HUES48 (cell line): Measurements from ENCODE around the gene HSD17B2.
"Not testable (repeated sequence)": the region's sequence is repeated elsewhere in the genome, so short reads cannot be mapped to it uniquely, and the experiment has no call there.

Experiments
- H3K27ac ChIP-seq: one replicate; pipeline ENCODE4 v1.7.0; 2013; ENCODE audit warnings: low read depth, low read length, inconsistent platforms
- H3K27me3 ChIP-seq: 2 replicates; pipeline ENCODE4 v1.6.1; 2013; ENCODE audit warnings: mild to moderate bottlenecking, low read length; ENCODE audit not compliant: control insufficient read depth, insufficient read depth
- H3K36me3 ChIP-seq: 2 replicates; pipeline ENCODE4 v1.6.1; 2013; ENCODE audit warnings: low read length; ENCODE audit not compliant: control insufficient read depth, insufficient read depth
- H3K4me1 ChIP-seq: 2 replicates; pipeline ENCODE4 v1.6.1; 2013; ENCODE audit warnings: mild to moderate bottlenecking, low read length; ENCODE audit not compliant: control insufficient read depth, insufficient read depth
- H3K4me3 ChIP-seq: 2 replicates; pipeline ENCODE4 v1.5.1; 2013; ENCODE audit warnings: mild to moderate bottlenecking, low read depth, low read length
- H3K9ac ChIP-seq: 2 replicates; pipeline ENCODE4 v1.6.1; 2013; ENCODE audit warnings: mild to moderate bottlenecking, low read depth, low read length, moderate library complexity
- H3K9me3 ChIP-seq: 2 replicates; pipeline ENCODE4 v1.6.1; 2013; ENCODE audit warnings: low read length; ENCODE audit not compliant: control insufficient read depth, insufficient read depth

The HSD17B2 gene

GRCh38 chr16:82005027-82005830 is 29.8 kb upstream of the HSD17B2 start:
- Histone ChIP-seq H3K27me3 (no peaks in the 10 kb centered on the region), H3K36me3 (no peaks in the 10 kb centered on the region), H3K9ac (no peak overlapping the region), H3K4me1 (no peaks in the 10 kb centered on the region), H3K27ac (no peak overlapping the region), H3K4me3 (no peak overlapping the region), H3K9me3 (peaks cover 16% of the 10 kb centered on the region)

GRCh38 chr16:82006036-82006435 is 29.0 kb upstream of the HSD17B2 start:
- Histone ChIP-seq H3K4me1 (no peaks in the 10 kb centered on the region), H3K9ac (no peak overlapping the region), H3K36me3 (no peaks in the 10 kb centered on the region), H3K27me3 (no peaks in the 10 kb centered on the region), H3K4me3 (no peak overlapping the region), H3K9me3 (peaks cover 19% of the 10 kb centered on the region), H3K27ac (no peak overlapping the region)

GRCh38 chr16:82007189-82007588 is 27.9 kb upstream of the HSD17B2 start:
- H3K27me3 ChIP-seq, result no peaks in the 10 kb centered on the region
- peaks cover 21% of the 10 kb centered on the region for H3K9me3 ChIP-seq
- no peaks in the 10 kb centered on the region for H3K36me3 ChIP-seq
- H3K4me1 ChIP-seq, result no peaks in the 10 kb centered on the region
- no peak overlapping the region for H3K27ac ChIP-seq
- no peak overlapping the region for H3K4me3 ChIP-seq
- H3K9ac ChIP-seq, result no peak overlapping the region

GRCh38 chr16:82008957-82009592 is 26.0 kb upstream of the HSD17B2 start:
- Histone ChIP-seq H3K9me3 (peaks cover 21% of the 10 kb centered on the region), H3K4me1 (no peaks in the 10 kb centered on the region), H3K27ac (no peak overlapping the region), H3K27me3 (no peaks in the 10 kb centered on the region), H3K36me3 (no peaks in the 10 kb centered on the region), H3K4me3 (no peak overlapping the region), H3K9ac (no peak overlapping the region)

GRCh38 chr16:82009789-82010188 is 25.3 kb upstream of the HSD17B2 start:
- H3K27me3 ChIP-seq, H3K27ac ChIP-seq, H3K4me1 ChIP-seq, H3K9ac ChIP-seq, H3K4me3 ChIP-seq, H3K36me3 ChIP-seq: not testable (repeated sequence)
- peaks cover 21% of the 10 kb centered on the region for H3K9me3 ChIP-seq

- peaks cover 21% of the 10 kb centered on the region for H3K9me3 ChIP-seq
- H3K4me3 ChIP-seq, result no peak overlapping the region
- H3K27me3 ChIP-seq, result no peaks in the 10 kb centered on the region
- H3K4me1 ChIP-seq, result no peaks in the 10 kb centered on the region
- H3K36me3 ChIP-seq, result no peaks in the 10 kb centered on the region
- H3K27ac ChIP-seq, result no peak overlapping the region
- no peak overlapping the region for H3K9ac ChIP-seq
Observed at GRCh38 chr16:82010649-82011048, 24.4 kb upstream of the HSD17B2 start.

- Histone ChIP-seq H3K9ac (no peak within 1 kb of the TSS), H3K4me1 (no peaks in the 10 kb centered on the region), H3K9me3 (peaks cover 21% of the 10 kb centered on the region), H3K4me3 (no peak within 1 kb of the TSS), H3K27ac (no peak within 1 kb of the TSS), H3K36me3 (no peaks in the 10 kb centered on the region), H3K27me3 (no peaks in the 10 kb centered on the region)
Observed at GRCh38 chr16:82011199-82011641, 23.8 kb upstream of the HSD17B2 start, which contains the start of gene SDR42E1. SDR42E1 (minus strand) TSS chr16:82011470; CDS start chr16:82000858, 10,612 bp downstream.

GRCh38 chr16:82013139-82013538 is 21.9 kb upstream of the HSD17B2 start:
- Histone ChIP-seq H3K27me3 (no peaks in the 10 kb centered on the region), H3K36me3 (no peaks in the 10 kb centered on the region), H3K27ac (no peak overlapping the region), H3K9me3 (peaks cover 17% of the 10 kb centered on the region), H3K4me1 (no peaks in the 10 kb centered on the region), H3K9ac (no peak overlapping the region), H3K4me3 (no peak overlapping the region)

- H3K9me3 ChIP-seq, result peaks cover 2% of the 10 kb centered on the region; the same call in 1 of the 2 replicates
- H3K4me1 ChIP-seq, result no peaks in the 10 kb centered on the region
- no peaks in the 10 kb centered on the region for H3K27me3 ChIP-seq
- H3K9ac ChIP-seq, result no peak overlapping the region
- no peak overlapping the region for H3K27ac ChIP-seq
- no peak overlapping the region for H3K4me3 ChIP-seq
- H3K36me3 ChIP-seq, result no peaks in the 10 kb centered on the region
Observed at GRCh38 chr16:82016263-82016662, 18.8 kb upstream of the HSD17B2 start.

- no peaks in the 10 kb centered on the region; the same call in 1 of the 2 replicates for H3K9me3 ChIP-seq
- no peak overlapping the region for H3K9ac ChIP-seq
- no peak overlapping the region for H3K4me3 ChIP-seq
- no peak overlapping the region for H3K27ac ChIP-seq
- H3K36me3 ChIP-seq, result no peaks in the 10 kb centered on the region
- no peaks in the 10 kb centered on the region for H3K27me3 ChIP-seq
- H3K4me1 ChIP-seq, result no peaks in the 10 kb centered on the region
Observed at GRCh38 chr16:82016964-82017363, 18.1 kb upstream of the HSD17B2 start.

- Histone ChIP-seq H3K4me3 (no peak overlapping the region), H3K4me1 (no peaks in the 10 kb centered on the region), H3K9ac (no peak overlapping the region), H3K27me3 (no peaks in the 10 kb centered on the region), H3K9me3 (no peaks in the 10 kb centered on the region; the same call in 1 of the 2 replicates), H3K36me3 (no peaks in the 10 kb centered on the region), H3K27ac (no peak overlapping the region)
Observed at GRCh38 chr16:82017911-82018568, 17.0 kb upstream of the HSD17B2 start.
